A549 (cell line): ENCODE measurements around the gene POMT2. TPM values are rescaled to one million over a fixed set of nuclear protein-coding genes. Genes with fewer than 3 reads are reported as not detected.

ENCODE experiments used
- ATAC-seq, 2 experiments: fragments of 200-7000 bp in 1 of 2; fragments of >200 bp in 1 of 2; cut with Nextera tagmentation in 1 of 2; cut with Tn5 transposase in 1 of 2; 3 replicates each; pipeline versions ENCODE4 v1.8.0 to v1.9.1; 2018 to 2020; ENCODE audit warnings: mild to moderate bottlenecking in 1 of 2, moderate library complexity in 1 of 2
- CTCF ChIA-PET: fragments of 300-600 bp; sonication (Branson Sonifier 250); formaldehyde crosslinking; extraction: SDS; loops from one replicate; lab custom pipeline; 2021; ENCODE audit warnings: antibody characterized with exemption, inconsistent platforms; lab: Yijun Ruan, JAX
- POLR2A ChIA-PET: fragments of 350-600 bp; formaldehyde crosslinking; extraction: SDS; loops from one replicate; lab custom pipeline; 2021; ENCODE audit warnings: antibody characterized with exemption, inconsistent platforms; lab: Yijun Ruan, JAX
- DNase-seq, 2 experiments: peaks; one replicate each; pipeline versions ENCODE4 v3.0.0 to v3.0.0-alpha.2; 2011 to 2016; ENCODE audit warnings: low read depth in 1 of 2, low spot score in 1 of 2
- FAIRE-seq: peaks from 2 replicates; lab custom pipeline; 2011; peaks lifted over from hg19 to GRCh38; lab: Jason Lieb, UNC
- H3K27ac ChIP-seq, 2 experiments: fragments of >200 bp; sonication (Bioruptor Twin); formaldehyde crosslinking; 3 replicates each; pipeline ENCODE4 v1.5.1; 2016 to 2017
- H3K4me1 ChIP-seq: fragments of >200 bp; sonication (Bioruptor Twin); formaldehyde crosslinking; 3 replicates; pipeline ENCODE4 v1.6.1; 2016
- H3K4me2 ChIP-seq: fragments of >200 bp; sonication (Bioruptor Twin); formaldehyde crosslinking; 3 replicates; pipeline ENCODE4 v1.6.1; 2016
- H3K4me3 ChIP-seq: fragments of >200 bp; sonication (Bioruptor Twin); formaldehyde crosslinking; 3 replicates; pipeline ENCODE4 v1.5.1; 2016
- H3K9me3 ChIP-seq: fragments of >200 bp; sonication (Bioruptor Twin); formaldehyde crosslinking; 3 replicates; pipeline ENCODE4 v1.6.1; 2016
- BHLHE40 ChIP-seq: IDR thresholded peaks from 2 replicates; pipeline ENCODE4 v1.6.1; 2012; ENCODE audit warnings: low read depth, low read length, inconsistent platforms
- CEBPB ChIP-seq, 2 experiments: fragments of >200 bp in 1 of 2; sonication (Bioruptor Twin) in 1 of 2; formaldehyde crosslinking in 1 of 2; IDR thresholded peaks; 2 replicates each; pipeline ENCODE4 v1.6.1; 2012 to 2016
- CTCF ChIP-seq: fragments of >200 bp; sonication (Bioruptor Twin); formaldehyde crosslinking; IDR thresholded peaks from 3 replicates; pipeline ENCODE4 v1.5.1; 2016
- EHF ChIP-seq: fragments of 250-450 bp; sonication (Bioruptor Pico); IDR thresholded peaks from 2 replicates; pipeline ENCODE4 v1.5.0; 2020; ENCODE audit warnings: mild to moderate bottlenecking
- FOSB ChIP-seq: fragments of 250-450 bp; sonication (Bioruptor Pico); IDR thresholded peaks from 2 replicates; pipeline ENCODE4 v1.5.0; 2020; ENCODE audit warnings: mild to moderate bottlenecking, moderate library complexity
- HEYL ChIP-seq: fragments of 250-450 bp; sonication (Bioruptor Pico); IDR thresholded peaks from 2 replicates; pipeline ENCODE4 v1.8.0; 2021; ENCODE audit warnings: mild to moderate bottlenecking, moderate library complexity
- HMGXB4 ChIP-seq: fragments of 250-450 bp; sonication (Bioruptor Pico); IDR thresholded peaks from 2 replicates; pipeline ENCODE4 v1.5.0; 2021; ENCODE audit warnings: mild to moderate bottlenecking, moderate library complexity, borderline replicate concordance
- HOXB13 ChIP-seq: fragments of 250-450 bp; sonication (Bioruptor Pico); IDR thresholded peaks from 2 replicates; pipeline ENCODE4 v1.5.0; 2020; ENCODE audit warnings: low read depth, mild to moderate bottlenecking, moderate library complexity
- HOXB5 ChIP-seq: fragments of 250-450 bp; sonication (Bioruptor Pico); IDR thresholded peaks from 2 replicates; pipeline ENCODE4 v1.5.0; 2020; ENCODE audit warnings: mild to moderate bottlenecking, moderate library complexity
- KDM5A ChIP-seq: fragments of 200-600 bp; sonication (generic); IDR thresholded peaks from 2 replicates; pipeline ENCODE4 v1.6.1; 2016; ENCODE audit warnings: antibody characterized with exemption, mild to moderate bottlenecking
- NFE2L2 ChIP-seq: fragments of 150-350 bp; conservative IDR thresholded peaks from 2 replicates; pipeline ENCODE4 v1.6.1; 2014; ENCODE audit warnings: low read length
- NPAS2 ChIP-seq: fragments of 250-450 bp; sonication (Bioruptor Pico); IDR thresholded peaks from 2 replicates; pipeline ENCODE4 v1.8.0; 2022; ENCODE audit warnings: mild to moderate bottlenecking, moderate library complexity, borderline replicate concordance
- RAD21 ChIP-seq, 2 experiments: fragments of >200 bp in 1 of 2; sonication (Bioruptor Twin) in 1 of 2; formaldehyde crosslinking in 1 of 2; IDR thresholded peaks in 1 of 2; conservative IDR thresholded peaks in 1 of 2; 2 replicates in 1 of 2; 3 replicates in 1 of 2; pipeline ENCODE4 v1.6.1; 2012 to 2018; ENCODE audit warnings: inconsistent platforms in 1 of 2
- RFX5 ChIP-seq: fragments of 450-650 bp; IDR thresholded peaks from 2 replicates; pipeline ENCODE4 v1.7.1; 2014; ENCODE audit warnings: antibody characterized with exemption, mild to moderate bottlenecking, moderate library complexity
- RNF2 ChIP-seq: fragments of 200-600 bp; sonication (generic); IDR thresholded peaks from 2 replicates; pipeline ENCODE4 v1.6.1; 2016; ENCODE audit warnings: low read depth, mild to moderate bottlenecking, antibody characterized with exemption, moderate library complexity, borderline replicate concordance
- SMC3 ChIP-seq: fragments of >200 bp; sonication (Bioruptor Twin); formaldehyde crosslinking; IDR thresholded peaks from 3 replicates; pipeline ENCODE4 v1.6.1; 2018; ENCODE audit warnings: inconsistent platforms
- SREBF2 ChIP-seq: fragments of 450-650 bp; IDR thresholded peaks from 2 replicates; pipeline ENCODE4 v1.6.1; 2014; ENCODE audit warnings: mild to moderate bottlenecking, moderate library complexity
- TFCP2L1 ChIP-seq: fragments of 250-450 bp; sonication (Bioruptor Pico); IDR thresholded peaks from 2 replicates; pipeline ENCODE4 v1.5.0; 2021; ENCODE audit warnings: mild to moderate bottlenecking
- ZNF302 ChIP-seq: fragments of 250-450 bp; sonication (Bioruptor Pico); IDR thresholded peaks from 2 replicates; pipeline ENCODE4 v1.9.0; 2021; ENCODE audit warnings: inconsistent platforms, mild to moderate bottlenecking, moderate library complexity
- ZSCAN20 ChIP-seq: fragments of 250-450 bp; sonication (Bioruptor Pico); IDR thresholded peaks from 2 replicates; pipeline ENCODE4 v1.8.0; 2022; ENCODE audit warnings: mild to moderate bottlenecking, moderate library complexity
- WGBS: methylation state at CpG from one replicate; pipeline ENCODE4 v1.1.6; 2017; ENCODE audit errors: missing lambda C conversion rate; 5-methylcytosine and 5-hydroxymethylcytosine counted together
- polyA plus RNA-seq, 4 experiments: library from polyadenylated mRNA; depleted of rRNA in 3 of 4; stranded (reverse); fragments of >200 nt; fragmentation: RNase III in 1 of 4; extraction: RNeasy Plus Mini Kit Qiagen cat#74134 plus additional on column Dnase treatment in 1 of 4; gene quantifications; 2 replicates in 3 of 4; 3 replicates in 1 of 4; pipeline ENCODE4 v1.2.3, GENCODE V29; 2011 to 2017
- TF ChIP-seq, protein P1 (sequence below): IDR thresholded peaks from 2 replicates; pipeline ENCODE4 v1.6.1; 2012
- TF ChIP-seq, protein P2 (sequence below): fragments of 450-650 bp; IDR thresholded peaks from 2 replicates; pipeline ENCODE4 v1.6.1; 2014; ENCODE audit warnings: antibody characterized with exemption
- TF ChIP-seq, protein P3 (sequence below): fragments of 200-600 bp; sonication (generic); IDR thresholded peaks from 2 replicates; pipeline ENCODE4 v1.6.1; 2016; ENCODE audit warnings: antibody characterized with exemption, mild to moderate bottlenecking, moderate library complexity

POMT2 gene
- polyA plus RNA-seq, 2 of the 4 experiments (the other 2 are of a cell fraction), result 27.1 to 38.7 TPM

DNA sequence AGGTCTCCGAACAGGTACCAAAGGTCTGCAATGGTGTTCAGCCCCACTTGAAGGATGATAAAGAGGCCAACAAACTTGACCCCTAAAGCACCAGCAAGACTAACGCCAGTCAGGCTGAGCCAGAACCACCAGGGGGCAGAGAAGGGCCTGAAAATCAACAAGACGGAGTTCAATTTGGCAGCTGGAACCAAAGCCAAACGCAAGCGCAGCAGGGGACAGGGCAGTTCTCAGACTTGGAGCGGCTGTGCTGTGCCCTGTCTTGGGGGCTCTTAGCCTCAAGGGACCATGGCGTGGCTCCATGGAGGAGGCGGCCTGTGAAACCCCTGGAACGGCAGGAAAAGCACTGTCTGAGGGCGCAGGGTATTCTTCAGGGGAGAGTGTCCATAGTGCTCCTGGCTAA, 19.6 kb downstream of the POMT2 start:
- ATAC-seq, result peak; percentile 60 to 79
- TF ChIP-seq RNF2 (no peak), FOSB (CRISPR knock-in tag) (no peak), EHF (CRISPR knock-in tag) (no peak), RAD21 (conservative IDR thresholded peaks at IDR 0.05 in 1 of 2, IDR thresholded peaks at IDR 0.05 in 1 of 2) (peak; percentile 96 to 97), CTCF (peak; percentile 95), KDM5A (no peak), ZSCAN20 (CRISPR knock-in tag) (no peak), SREBF2 (no peak), SMC3 (peak; percentile 98), HEYL (CRISPR knock-in tag) (no peak), NFE2L2 (no peak), TFCP2L1 (CRISPR knock-in tag) (no peak), CEBPB (IDR thresholded peaks at IDR 0.05) (no peak), BHLHE40 (no peak)
- TF ChIP-seq, protein P1, sequence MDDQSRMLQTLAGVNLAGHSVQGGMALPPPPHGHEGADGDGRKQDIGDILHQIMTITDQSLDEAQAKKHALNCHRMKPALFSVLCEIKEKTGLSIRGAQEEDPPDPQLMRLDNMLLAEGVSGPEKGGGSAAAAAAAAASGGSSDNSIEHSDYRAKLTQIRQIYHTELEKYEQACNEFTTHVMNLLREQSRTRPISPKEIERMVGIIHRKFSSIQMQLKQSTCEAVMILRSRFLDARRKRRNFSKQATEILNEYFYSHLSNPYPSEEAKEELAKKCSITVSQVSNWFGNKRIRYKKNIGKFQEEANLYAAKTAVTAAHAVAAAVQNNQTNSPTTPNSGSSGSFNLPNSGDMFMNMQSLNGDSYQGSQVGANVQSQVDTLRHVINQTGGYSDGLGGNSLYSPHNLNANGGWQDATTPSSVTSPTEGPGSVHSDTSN, result no peak
- H3K4me1 ChIP-seq, result peaks cover 51% of the 10 kb centered on the region
- DNase-seq, result peak; percentile 78 to 89
- peak overlapping the region; percentile 90 for H3K4me2 ChIP-seq
- no peak overlapping the region for H3K4me3 ChIP-seq
- peak overlapping the region; percentile 95 to 96 for H3K27ac ChIP-seq
- ChIA-PET CTCF (interaction anchor here (0.6 to 19.2 kb wide), 45 partner anchors 11 to 425 kb away, joined by 3 to 622 read pairs (median 5); partner anchors contain the start of genes GSTZ1, POMT2, SAMD15 and TMED8), POLR2A (interaction anchor here (0.8 to 1.0 kb wide), 3 partner anchors 15 to 20 kb away, joined by 3 to 4 read pairs (median 4); partner anchors contain the start of genes GSTZ1 and POMT2)
- no peaks in the 10 kb centered on the region for H3K9me3 ChIP-seq
- WGBS, result 19% methylated on average over 10 of the region's 10 CpGs
- FAIRE-seq, result peak; percentile 98

- POLR2A ChIA-PET, result no interaction called here
- H3K4me1 ChIP-seq, result peaks cover 37% of the 10 kb centered on the region
- 82% methylated on average over 4 of the region's 4 CpGs for WGBS
These were observed 20.9 kb downstream of the POMT2 start for GRCh38 chr14:77299771-77300170.

More at GRCh38 chr14:77299771-77300170, 20.9 kb downstream of the POMT2 start:
- no peak overlapping the region for H3K27ac ChIP-seq
- H3K4me2 ChIP-seq, result no peak overlapping the region
- CTCF ChIA-PET, result interaction anchor here (1.2 to 19.2 kb wide), 12 partner anchors 10 to 252 kb away, joined by 3 to 622 read pairs (median 11); partner anchors contain the start of genes GSTZ1, POMT2 and ZDHHC22
- no peak overlapping the region for H3K4me3 ChIP-seq
- no peak for FAIRE-seq
- H3K9me3 ChIP-seq, result no peaks in the 10 kb centered on the region
- TF ChIP-seq ZNF302 (CRISPR knock-in tag) (no peak), HOXB13 (CRISPR knock-in tag) (no peak), HOXB5 (CRISPR knock-in tag) (no peak), RFX5 (no peak), HMGXB4 (CRISPR knock-in tag) (no peak), CTCF (no peak), RNF2 (no peak), NFE2L2 (no peak), NPAS2 (CRISPR knock-in tag) (no peak)
- TF ChIP-seq, protein P2, sequence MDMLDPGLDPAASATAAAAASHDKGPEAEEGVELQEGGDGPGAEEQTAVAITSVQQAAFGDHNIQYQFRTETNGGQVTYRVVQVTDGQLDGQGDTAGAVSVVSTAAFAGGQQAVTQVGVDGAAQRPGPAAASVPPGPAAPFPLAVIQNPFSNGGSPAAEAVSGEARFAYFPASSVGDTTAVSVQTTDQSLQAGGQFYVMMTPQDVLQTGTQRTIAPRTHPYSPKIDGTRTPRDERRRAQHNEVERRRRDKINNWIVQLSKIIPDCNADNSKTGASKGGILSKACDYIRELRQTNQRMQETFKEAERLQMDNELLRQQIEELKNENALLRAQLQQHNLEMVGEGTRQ, result no peak
- TF ChIP-seq, protein P3, sequence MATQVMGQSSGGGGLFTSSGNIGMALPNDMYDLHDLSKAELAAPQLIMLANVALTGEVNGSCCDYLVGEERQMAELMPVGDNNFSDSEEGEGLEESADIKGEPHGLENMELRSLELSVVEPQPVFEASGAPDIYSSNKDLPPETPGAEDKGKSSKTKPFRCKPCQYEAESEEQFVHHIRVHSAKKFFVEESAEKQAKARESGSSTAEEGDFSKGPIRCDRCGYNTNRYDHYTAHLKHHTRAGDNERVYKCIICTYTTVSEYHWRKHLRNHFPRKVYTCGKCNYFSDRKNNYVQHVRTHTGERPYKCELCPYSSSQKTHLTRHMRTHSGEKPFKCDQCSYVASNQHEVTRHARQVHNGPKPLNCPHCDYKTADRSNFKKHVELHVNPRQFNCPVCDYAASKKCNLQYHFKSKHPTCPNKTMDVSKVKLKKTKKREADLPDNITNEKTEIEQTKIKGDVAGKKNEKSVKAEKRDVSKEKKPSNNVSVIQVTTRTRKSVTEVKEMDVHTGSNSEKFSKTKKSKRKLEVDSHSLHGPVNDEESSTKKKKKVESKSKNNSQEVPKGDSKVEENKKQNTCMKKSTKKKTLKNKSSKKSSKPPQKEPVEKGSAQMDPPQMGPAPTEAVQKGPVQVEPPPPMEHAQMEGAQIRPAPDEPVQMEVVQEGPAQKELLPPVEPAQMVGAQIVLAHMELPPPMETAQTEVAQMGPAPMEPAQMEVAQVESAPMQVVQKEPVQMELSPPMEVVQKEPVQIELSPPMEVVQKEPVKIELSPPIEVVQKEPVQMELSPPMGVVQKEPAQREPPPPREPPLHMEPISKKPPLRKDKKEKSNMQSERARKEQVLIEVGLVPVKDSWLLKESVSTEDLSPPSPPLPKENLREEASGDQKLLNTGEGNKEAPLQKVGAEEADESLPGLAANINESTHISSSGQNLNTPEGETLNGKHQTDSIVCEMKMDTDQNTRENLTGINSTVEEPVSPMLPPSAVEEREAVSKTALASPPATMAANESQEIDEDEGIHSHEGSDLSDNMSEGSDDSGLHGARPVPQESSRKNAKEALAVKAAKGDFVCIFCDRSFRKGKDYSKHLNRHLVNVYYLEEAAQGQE, result no peak
- ATAC-seq, result no peak
- no peak for DNase-seq
